GM18520 (cell line): ENCODE data around the gene CNIH4.
A peak's percentile ranks its signal among the peaks of the same experiment; 100 is the strongest.
"Not testable (repeated sequence)": the region's sequence is repeated elsewhere in the genome, so short reads cannot be mapped to it uniquely, and the experiment has no call there.

ENCODE experiments used
- ATAC-seq: cut with Tn5 transposase; IDR thresholded peaks from one replicate; pipeline ENCODE4 v1.9.1; 2021; ENCODE audit not compliant: unreplicated experiment

Gene CNIH4

GRCh38 chr1:224348137-224348536, 8.5 kb upstream of the CNIH4 start:
- no peak for ATAC-seq

- not testable (repeated sequence) for ATAC-seq
Measured at GRCh38 chr1:224349716-224350115, 7.0 kb upstream of the CNIH4 start.

- ATAC-seq, result not testable (repeated sequence)
Measured at GRCh38 chr1:224352436-224353085, 4.1 kb upstream of the CNIH4 start.

- no peak for ATAC-seq
Measured at GRCh38 chr1:224353975-224354925, 2.4 kb upstream of the CNIH4 start.

GRCh38 chr1:224357626-224358124, 996 bp downstream of the CNIH4 start:
- ATAC-seq, result no peak

- no peak for ATAC-seq
Measured at GRCh38 chr1:224358237-224358636, 1.6 kb downstream of the CNIH4 start.

- ATAC-seq, result no peak
Measured at GRCh38 chr1:224359207-224359606, 2.5 kb downstream of the CNIH4 start.

- peak; percentile 69 for ATAC-seq
Measured at GRCh38 chr1:224368409-224368808, 11.7 kb downstream of the CNIH4 start.

GRCh38 chr1:224373008-224373590, 16.4 kb downstream of the CNIH4 start:
- no peak for ATAC-seq

GRCh38 chr1:224375059-224375458, 18.4 kb downstream of the CNIH4 start:
- no peak for ATAC-seq

- peak; percentile 72 for ATAC-seq
Measured at GRCh38 chr1:224377676-224378006, 21.0 kb downstream of the CNIH4 start.

GRCh38 chr1:224378855-224379631, 22.4 kb downstream of the CNIH4 start:
- no peak for ATAC-seq

GRCh38 chr1:224380003-224380402, 23.3 kb downstream of the CNIH4 start:
- peak; percentile 32 for ATAC-seq

- ATAC-seq, result no peak
Measured at GRCh38 chr1:224381880-224382548, 25.3 kb downstream of the CNIH4 start.

- ATAC-seq, result no peak
Measured at GRCh38 chr1:224383218-224383617, 26.5 kb downstream of the CNIH4 start.

GRCh38 chr1:224387302-224387912, 30.7 kb downstream of the CNIH4 start:
- no peak for ATAC-seq

GRCh38 chr1:224387943-224388342, 31.3 kb downstream of the CNIH4 start:
- ATAC-seq, result no peak

- ATAC-seq, result no peak
Measured at GRCh38 chr1:224390517-224390916, 33.8 kb downstream of the CNIH4 start.

GRCh38 chr1:224392411-224393249, 36.0 kb downstream of the CNIH4 start:
- no peak for ATAC-seq
